ENCODE measurements around the gene SPINK6. TPM values are rescaled to one million over a fixed set of nuclear protein-coding genes. Genes with fewer than 3 reads are reported as not detected.

Gene SPINK6
- total and polyA plus RNA-seq, 2 of the 8 experiments (the other 6 are each of a cell fraction or from before 2014, with no cell fraction given) = not detected

- no peak for TF ChIP-seq SUZ12 (IDR thresholded peaks at IDR 0.05; ENCODE audit: low read length)
- TF ChIP-seq CTCF (IDR thresholded peaks at IDR 0.05; ENCODE audit: control extremely low read depth in 1 of 3, insufficient read depth in 1 of 3, low read depth in 1 of 3, low read length in 3 of 3) = peak in 1 of 3 experiments; percentile 4; a peak in 1 of 4 replicates
- TF ChIP-seq BCL11A (IDR thresholded peaks at IDR 0.05; ENCODE audit: low read depth in 2 of 2, low read length in 2 of 2) = no peak
- 0 out of 4 replicates have a peak, but pooled peaks of 1 of the 2 experiments have one; percentile 7 for TF ChIP-seq RAD21 (IDR thresholded peaks at IDR 0.05 in 1 of 2, conservative IDR thresholded peaks at IDR 0.05 in 1 of 2; ENCODE audit: low read depth in 2 of 2, low read length in 2 of 2)
- H3K4ac ChIP-seq (replicated peaks; ENCODE audit: insufficient read length, low read depth, low read length) = no peak overlapping the region
- no peak overlapping the region for H2BK12ac ChIP-seq (ENCODE audit: low read depth, low read length)
- no peak overlapping the region for H2AFZ ChIP-seq (ENCODE audit: low read length)
- peaks cover 0 to 7% of the 10 kb centered on the region in 2 experiments; a peak in 1 of 4 replicates for H3K9me3 ChIP-seq (ENCODE audit: insufficient read depth in 2 of 2, low read depth in 1 of 2, low read length in 1 of 2)
- H3K79me1 ChIP-seq (ENCODE audit: low read depth, low read length) = no peaks in the 10 kb centered on the region
- POLR2A ChIA-PET (ENCODE audit: partially characterized antibody) = no interaction called here
- H2BK5ac ChIP-seq (ENCODE audit: low read depth, low read length) = no peak overlapping the region
- no peak overlapping the region for H3K4me2 ChIP-seq (ENCODE audit: insufficient read depth in 1 of 2, low read depth in 2 of 2, low read length in 2 of 2)
- no peak overlapping the region for H3K14ac ChIP-seq (ENCODE audit: insufficient read length)
- CTCF ChIA-PET (ENCODE audit: partially characterized antibody) = interaction anchor here (0.6 to 2.8 kb wide), 3 partner anchors 80 to 116 kb away, joined by 3 to 9 read pairs (median 6); no protein-coding TSS in a partner anchor
- no peak overlapping the region for H2BK120ac ChIP-seq (replicated peaks; ENCODE audit: low read depth, low read length)
- no peak overlapping the region for H2BK20ac ChIP-seq (ENCODE audit: low read length)
- no peak overlapping the region; the same call in 1 of the 2 replicates for H4K8ac ChIP-seq (ENCODE audit: extremely low read depth, insufficient read depth, low read length)
- H3K56ac ChIP-seq (replicated peaks; ENCODE audit: insufficient read length, low read depth, low read length) = no peak overlapping the region
- no peak overlapping the region for H3K9ac ChIP-seq (replicated peaks in 1 of 4; ENCODE audit: extremely low read depth in 1 of 4, low read depth in 3 of 4, low read length in 3 of 4)
- WGBS, 2 experiments (ENCODE audit: extremely low coverage in 1 of 2, insufficient coverage in 1 of 2, insufficient read length in 1 of 2, insufficient replicate concordance in 2 of 2, low coverage in 1 of 2, low lambda C conversion rate in 2 of 2, missing lambda C conversion rate in 1 of 2) = 91% methylated on average over 2 of the region's 2 CpGs; no CpG with 5 or more reads in 1 of the 2 experiments
- H4K5ac ChIP-seq (ENCODE audit: insufficient read length, low read depth, low read length) = no peak overlapping the region
- H3K27ac ChIP-seq (ENCODE audit: low read depth, low read length) = no peak overlapping the region
- H2BK15ac ChIP-seq (ENCODE audit: low read length) = no peak overlapping the region
- H3K79me2 ChIP-seq (ENCODE audit: control insufficient read depth in 1 of 2, insufficient read depth in 2 of 2, low read length in 2 of 2) = no peaks in the 10 kb centered on the region
- no peak overlapping the region for H3K4me3 ChIP-seq (ENCODE audit: extremely low read depth in 1 of 4, insufficient read depth in 2 of 4, low read depth in 3 of 4, low read length in 4 of 4)
- H3K4me1 ChIP-seq (replicated peaks in 1 of 4; ENCODE audit: control insufficient read depth in 3 of 4, insufficient read depth in 4 of 4, low read length in 3 of 4) = no peaks in the 10 kb centered on the region
- H3K23ac ChIP-seq (ENCODE audit: insufficient read length) = no peak overlapping the region
- no peak overlapping the region for H2AK5ac ChIP-seq (ENCODE audit: low read depth, low read length)
- H3K23me2 ChIP-seq (ENCODE audit: low read depth, low read length) = no peaks in the 10 kb centered on the region
- H3K18ac ChIP-seq (ENCODE audit: extremely low read depth, low read length) = no peak overlapping the region
- no peaks in the 10 kb centered on the region for H4K20me1 ChIP-seq (replicated peaks in 1 of 2; ENCODE audit: control insufficient read depth in 1 of 2, insufficient read depth in 2 of 2, low read length in 2 of 2)
- H3K27me3 ChIP-seq (replicated peaks in 1 of 4; ENCODE audit: control insufficient read depth in 3 of 4, extremely low read depth in 1 of 4, insufficient read depth in 3 of 4, low read length in 3 of 4) = no peaks in the 10 kb centered on the region
- no peaks in the 10 kb centered on the region for H3K36me3 ChIP-seq (ENCODE audit: control insufficient read depth in 2 of 4, insufficient read depth in 4 of 4, low read length in 3 of 4)
- no peak for FAIRE-seq
- H4K91ac ChIP-seq (replicated peaks; ENCODE audit: insufficient read length, low read length) = no peak overlapping the region
- no peak for DNase-seq (ENCODE audit: low read depth in 1 of 2, low spot score in 2 of 2)
Observed at GRCh38 chr5:148259288-148259687, 56.4 kb downstream of the SPINK6 start.

Data from H1 (cell line).